Osteocyte (in vitro differentiated cells): ENCODE results near the gene IGF2. TPM values are rescaled to one million over a fixed set of nuclear protein-coding genes. Genes with fewer than 3 reads are reported as not detected.

ENCODE experiments used
- DNase-seq: peaks from one replicate; pipeline ENCODE4 v3.0.0; 2021; ENCODE audit warnings: mixed read lengths; ENCODE audit not compliant: unreplicated experiment; ENCODE audit errors: extremely low spot score
- H3K27ac Mint-ChIP-seq: one replicate; pipeline ENCODE4 v1.8.0; 2021; ENCODE audit warnings: mild to moderate bottlenecking, mixed read lengths; ENCODE audit not compliant: unreplicated experiment
- H3K27me3 Mint-ChIP-seq: one replicate; pipeline ENCODE4 v1.8.0; 2021; ENCODE audit warnings: mixed read lengths; ENCODE audit not compliant: unreplicated experiment
- H3K36me3 Mint-ChIP-seq: one replicate; pipeline ENCODE4 v1.8.0; 2021; ENCODE audit warnings: mixed read lengths; ENCODE audit not compliant: unreplicated experiment
- H3K4me1 Mint-ChIP-seq: one replicate; pipeline ENCODE4 v1.8.0; 2021; ENCODE audit warnings: mixed read lengths; ENCODE audit not compliant: unreplicated experiment
- H3K4me3 Mint-ChIP-seq: one replicate; pipeline ENCODE4 v1.8.0; 2021; ENCODE audit warnings: mild to moderate bottlenecking, moderate library complexity, mixed read lengths; ENCODE audit not compliant: unreplicated experiment
- H3K9me3 Mint-ChIP-seq: one replicate; pipeline ENCODE4 v1.8.0; 2021; ENCODE audit warnings: mixed read lengths; ENCODE audit not compliant: unreplicated experiment
- CTCF ChIP-seq: fragments of 200-600 bp; sonication (generic); IDR thresholded peaks from 2 replicates; pipeline ENCODE4 v1.5.0; 2021; ENCODE audit warnings: antibody characterized with exemption, mild to moderate bottlenecking, moderate library complexity
- total RNA-seq: library from RNA; stranded (reverse); gene quantifications from 2 replicates; pipeline ENCODE4 v1.2.1, GENCODE V29; 2021

IGF2 gene
- total RNA-seq, 1 donor from 2014 or later: 590 TPM

DNA sequence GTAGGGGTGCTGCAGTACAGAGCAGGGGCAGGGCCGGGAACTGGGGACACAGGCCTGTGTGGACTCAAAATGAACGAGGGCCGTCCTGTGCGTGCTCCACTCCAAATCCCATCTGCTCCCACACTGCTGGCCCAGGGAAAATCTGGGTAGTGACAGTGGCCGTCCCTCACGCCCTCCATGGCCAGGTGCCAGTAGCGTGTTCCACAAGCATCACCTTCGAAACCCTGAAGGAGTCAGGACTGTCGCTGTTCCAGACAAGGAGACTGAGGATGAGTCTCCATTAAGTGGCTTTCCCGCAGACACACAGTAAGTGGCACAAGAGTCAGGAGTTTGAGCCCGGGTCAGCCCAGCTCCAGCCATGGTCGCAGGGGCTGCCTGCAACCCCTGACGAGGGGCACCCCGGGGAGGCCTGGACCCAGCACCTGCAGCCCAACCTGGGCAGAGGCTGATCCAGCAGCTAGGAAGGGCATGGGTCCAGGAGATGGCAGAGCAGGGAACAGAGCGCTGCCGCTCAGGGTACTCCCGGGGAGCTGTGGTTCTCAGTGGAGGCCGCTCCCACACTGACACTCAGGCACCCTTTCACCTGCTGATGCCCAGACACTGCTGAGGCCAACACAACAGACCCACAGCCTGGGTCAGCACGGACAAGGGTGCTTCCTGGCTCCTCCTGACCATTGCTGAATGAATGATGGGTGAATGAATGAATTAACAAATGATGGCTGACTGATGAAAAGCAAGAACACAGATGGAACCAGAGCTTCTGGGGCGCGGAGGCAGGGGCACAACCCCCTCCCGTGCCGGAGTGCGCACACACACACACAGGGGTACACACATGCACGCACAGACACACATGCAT, 35.3 kb downstream of the IGF2 start:
- TF ChIP-seq CTCF: no peak
- DNase-seq: no peak
- H3K4me3 Mint-ChIP-seq: no peak overlapping the region

GRCh38 chr11:2102883-2103213, 36.3 kb downstream of the IGF2 start:
- TF ChIP-seq CTCF: no peak
- no peaks in the 10 kb centered on the region for H3K36me3 Mint-ChIP-seq
- H3K9me3 Mint-ChIP-seq: no peaks in the 10 kb centered on the region
- DNase-seq: no peak
- H3K27me3 Mint-ChIP-seq: no peaks in the 10 kb centered on the region
- peaks cover 21% of the 10 kb centered on the region for H3K4me1 Mint-ChIP-seq
- H3K27ac Mint-ChIP-seq: no peak overlapping the region
- no peak overlapping the region for H3K4me3 Mint-ChIP-seq

More for the DNA sequence above, 35.3 kb downstream of the IGF2 start:
- no peaks in the 10 kb centered on the region for H3K9me3 Mint-ChIP-seq
- peaks cover 20% of the 10 kb centered on the region for H3K4me1 Mint-ChIP-seq
- no peaks in the 10 kb centered on the region for H3K27me3 Mint-ChIP-seq
- no peak overlapping the region for H3K27ac Mint-ChIP-seq
- no peaks in the 10 kb centered on the region for H3K36me3 Mint-ChIP-seq

DNA sequence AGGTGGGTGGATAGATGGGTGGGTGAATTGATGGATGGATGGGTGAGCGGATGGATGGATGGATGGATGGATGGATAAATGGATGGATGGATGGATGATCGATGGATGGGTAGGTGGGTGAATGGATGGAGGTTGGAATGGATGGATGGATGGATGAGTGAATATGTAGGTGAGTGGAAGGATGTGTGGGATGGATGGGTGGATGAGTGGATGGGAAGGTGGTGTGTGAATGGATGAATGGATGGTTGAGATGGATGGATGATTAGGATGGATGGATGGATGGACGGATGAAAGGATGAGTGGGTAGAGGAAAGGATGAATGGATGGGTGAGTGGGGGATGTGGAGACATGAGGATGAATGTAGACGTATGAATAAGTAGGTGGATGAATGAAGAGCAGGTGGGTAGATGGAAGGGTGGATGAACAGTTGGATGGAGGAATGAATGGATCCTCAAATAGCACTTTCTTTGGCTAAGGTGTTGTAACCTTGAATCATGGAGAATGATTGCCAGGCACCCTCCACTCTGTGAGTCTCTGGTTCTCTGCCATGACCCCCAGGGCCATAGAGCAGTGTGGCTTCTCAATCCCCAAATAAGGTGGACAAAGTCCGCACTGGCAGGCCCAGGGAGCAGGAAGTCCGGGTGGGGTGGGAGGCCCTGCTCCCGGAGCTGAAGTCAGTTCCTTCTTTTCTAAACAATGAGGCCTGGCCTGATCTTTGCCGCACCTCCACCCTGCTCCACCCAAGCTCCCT, 36.9 kb downstream of the IGF2 start:
- peaks cover 25% of the 10 kb centered on the region for H3K4me1 Mint-ChIP-seq
- no peaks in the 10 kb centered on the region for H3K36me3 Mint-ChIP-seq
- H3K9me3 Mint-ChIP-seq: no peaks in the 10 kb centered on the region
- no peaks in the 10 kb centered on the region for H3K27me3 Mint-ChIP-seq
- TF ChIP-seq CTCF: no peak
- DNase-seq: no peak
- H3K4me3 Mint-ChIP-seq: no peak overlapping the region
- no peak overlapping the region for H3K27ac Mint-ChIP-seq

- Mint-ChIP-seq H3K36me3 (no peaks in the 10 kb centered on the region), H3K4me1 (peaks cover 36% of the 10 kb centered on the region), H3K27me3 (no peaks in the 10 kb centered on the region), H3K9me3 (no peaks in the 10 kb centered on the region), H3K4me3 (no peak overlapping the region), H3K27ac (no peak overlapping the region)
- no peak for TF ChIP-seq CTCF
- no peak for DNase-seq
These were observed 38.0 kb downstream of the IGF2 start for GRCh38 chr11:2101171-2101675.
